Measurements from ENCODE around the gene PPP1R14C.

The PPP1R14C gene

DNA sequence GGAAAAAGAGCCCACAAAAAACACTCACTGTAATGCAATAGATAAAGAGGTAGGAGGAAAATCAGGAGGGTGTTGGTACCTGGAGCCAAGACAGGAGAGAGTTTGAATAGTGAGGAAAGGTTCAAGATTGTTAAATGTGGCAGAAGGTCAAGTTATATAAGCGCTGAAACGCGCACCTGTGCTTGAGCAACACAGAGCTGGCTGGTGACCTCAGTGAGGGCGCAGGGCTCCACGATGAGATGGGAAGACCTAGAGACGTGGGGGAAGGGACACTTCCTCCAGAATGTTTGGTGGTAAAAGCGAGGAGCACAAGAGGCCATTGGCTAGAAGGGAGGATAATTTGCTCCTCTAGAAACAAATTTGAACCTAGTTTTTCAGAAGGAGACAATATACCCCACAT, 4.2 kb upstream of the PPP1R14C start:
- no peak overlapping the region for H3K4me3 ChIP-seq (replicated peaks; ENCODE audit: low read depth, low read length)
- DNase-seq (ENCODE audit: extremely low read depth, insufficient read length): no peak
- TF ChIP-seq, protein P1, sequence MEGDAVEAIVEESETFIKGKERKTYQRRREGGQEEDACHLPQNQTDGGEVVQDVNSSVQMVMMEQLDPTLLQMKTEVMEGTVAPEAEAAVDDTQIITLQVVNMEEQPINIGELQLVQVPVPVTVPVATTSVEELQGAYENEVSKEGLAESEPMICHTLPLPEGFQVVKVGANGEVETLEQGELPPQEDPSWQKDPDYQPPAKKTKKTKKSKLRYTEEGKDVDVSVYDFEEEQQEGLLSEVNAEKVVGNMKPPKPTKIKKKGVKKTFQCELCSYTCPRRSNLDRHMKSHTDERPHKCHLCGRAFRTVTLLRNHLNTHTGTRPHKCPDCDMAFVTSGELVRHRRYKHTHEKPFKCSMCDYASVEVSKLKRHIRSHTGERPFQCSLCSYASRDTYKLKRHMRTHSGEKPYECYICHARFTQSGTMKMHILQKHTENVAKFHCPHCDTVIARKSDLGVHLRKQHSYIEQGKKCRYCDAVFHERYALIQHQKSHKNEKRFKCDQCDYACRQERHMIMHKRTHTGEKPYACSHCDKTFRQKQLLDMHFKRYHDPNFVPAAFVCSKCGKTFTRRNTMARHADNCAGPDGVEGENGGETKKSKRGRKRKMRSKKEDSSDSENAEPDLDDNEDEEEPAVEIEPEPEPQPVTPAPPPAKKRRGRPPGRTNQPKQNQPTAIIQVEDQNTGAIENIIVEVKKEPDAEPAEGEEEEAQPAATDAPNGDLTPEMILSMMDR (IDR thresholded peaks at IDR 0.05; ENCODE audit: insufficient read depth, low read length, poor library complexity, severe bottlenecking): no peak
- H3K27me3 ChIP-seq (replicated peaks; ENCODE audit: control insufficient read depth, insufficient read depth, low read length): no peaks in the 10 kb centered on the region; the same call in 1 of the 2 replicates
- no peaks in the 10 kb centered on the region for H3K36me3 ChIP-seq (ENCODE audit: control insufficient read depth, insufficient read depth, low read length)

DNA sequence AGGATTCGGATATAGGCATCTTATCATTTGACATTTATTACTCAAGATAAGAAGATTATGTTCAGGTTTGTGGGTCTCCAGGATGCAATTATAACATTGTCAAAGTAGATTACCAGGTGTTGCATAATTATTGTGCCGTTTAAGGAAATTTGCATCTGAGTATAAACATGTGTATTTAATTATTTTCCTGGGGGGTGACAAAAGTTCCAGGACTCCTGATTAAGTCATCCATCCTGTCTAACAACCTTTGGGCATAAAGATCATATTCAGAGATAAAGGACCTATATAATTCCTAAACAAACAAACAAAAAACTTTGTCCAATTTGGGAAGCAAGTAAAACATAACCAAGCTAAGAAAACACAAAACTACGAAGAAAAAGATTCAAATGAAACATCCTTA, 3.3 kb upstream of the PPP1R14C start:
- TF ChIP-seq, protein P1 (IDR thresholded peaks at IDR 0.05; ENCODE audit: insufficient read depth, low read length, poor library complexity, severe bottlenecking): no peak
- H3K36me3 ChIP-seq (ENCODE audit: control insufficient read depth, insufficient read depth, low read length): no peaks in the 10 kb centered on the region
- H3K4me3 ChIP-seq (replicated peaks; ENCODE audit: low read depth, low read length): no peak overlapping the region
- peaks cover 4% of the 10 kb centered on the region; the same call in 1 of the 2 replicates for H3K27me3 ChIP-seq (replicated peaks; ENCODE audit: control insufficient read depth, insufficient read depth, low read length)
- DNase-seq (ENCODE audit: extremely low read depth, insufficient read length): no peak

DNA sequence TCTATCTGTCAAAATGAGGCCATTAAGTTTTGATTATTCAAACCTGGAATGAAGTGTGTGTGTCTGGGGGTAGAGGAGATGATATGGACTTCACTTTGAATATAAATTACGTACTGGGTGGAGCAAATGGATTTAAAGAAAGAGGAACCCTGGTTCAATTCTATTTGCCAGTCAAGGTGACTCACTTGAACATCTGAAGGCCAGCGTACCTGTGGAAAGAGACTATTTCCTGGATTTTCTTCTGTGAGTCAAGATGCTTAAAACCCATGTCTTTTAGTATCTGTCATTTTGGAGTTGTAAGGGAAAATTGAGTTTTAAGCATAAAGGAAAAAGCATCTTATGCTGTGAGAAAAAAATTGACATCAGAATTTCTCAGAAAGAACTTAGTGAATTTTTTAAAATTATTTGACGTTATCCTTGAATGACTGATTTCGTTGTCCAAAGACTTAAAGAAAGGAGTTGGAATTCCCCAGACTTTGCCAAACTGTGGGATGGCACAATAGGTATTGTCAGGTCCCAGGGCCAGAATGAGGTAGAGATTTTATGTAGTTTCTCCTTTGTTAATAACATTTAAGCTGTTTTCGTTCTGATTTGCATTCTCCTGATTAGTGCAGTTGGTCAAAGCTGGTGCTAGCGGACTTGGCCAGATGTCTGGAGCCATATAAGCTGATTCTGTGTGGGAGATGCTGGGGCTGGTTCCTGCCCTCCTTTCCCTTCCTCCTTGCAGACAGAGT, 2.4 kb upstream of the PPP1R14C start:
- Histone ChIP-seq H3K36me3 (ENCODE audit: control insufficient read depth, insufficient read depth, low read length) (no peaks in the 10 kb centered on the region), H3K4me3 (replicated peaks; ENCODE audit: low read depth, low read length) (no peak overlapping the region), H3K27me3 (replicated peaks; ENCODE audit: control insufficient read depth, insufficient read depth, low read length) (peaks cover 4% of the 10 kb centered on the region; the same call in 1 of the 2 replicates)
- TF ChIP-seq, protein P1 (IDR thresholded peaks at IDR 0.05; ENCODE audit: insufficient read depth, low read length, poor library complexity, severe bottlenecking): no peak
- DNase-seq (ENCODE audit: extremely low read depth, insufficient read length): no peak

DNA sequence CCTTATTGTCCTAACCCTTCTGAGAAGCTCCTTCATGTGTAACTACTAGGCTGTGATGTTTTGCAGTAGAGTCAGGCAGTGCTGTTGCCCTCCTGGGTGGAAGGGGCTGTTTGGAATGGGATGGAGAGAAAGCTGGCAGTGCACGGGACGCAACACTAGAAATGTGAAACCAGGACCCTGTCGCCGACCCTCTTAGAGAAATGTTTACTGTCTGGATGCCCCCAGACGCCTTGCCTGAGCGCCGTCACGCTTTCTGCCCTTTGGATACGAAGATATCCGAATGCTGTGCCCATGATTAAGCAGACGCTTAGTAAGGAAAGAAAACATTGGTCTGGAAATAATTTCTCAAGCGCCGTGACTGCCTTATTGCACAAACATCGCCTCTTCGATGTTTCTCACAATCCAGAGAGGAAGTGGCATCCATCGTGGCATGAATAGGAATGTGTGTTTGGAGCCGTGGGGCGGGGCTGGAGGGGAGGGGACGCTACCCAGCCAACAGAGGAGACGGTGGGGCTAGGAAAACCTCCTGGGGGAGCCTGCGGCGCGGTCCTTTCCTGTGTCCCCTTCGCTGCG, 661 bp upstream of the PPP1R14C start:
- H3K36me3 ChIP-seq (ENCODE audit: control insufficient read depth, insufficient read depth, low read length): no peaks in the 10 kb centered on the region
- DNase-seq (ENCODE audit: extremely low read depth, insufficient read length): no peak
- TF ChIP-seq, protein P1 (IDR thresholded peaks at IDR 0.05; ENCODE audit: insufficient read depth, low read length, poor library complexity, severe bottlenecking): no peak
- peaks cover 4% of the 10 kb centered on the region; the same call in 1 of the 2 replicates for H3K27me3 ChIP-seq (replicated peaks; ENCODE audit: control insufficient read depth, insufficient read depth, low read length)
- H3K4me3 ChIP-seq (replicated peaks; ENCODE audit: low read depth, low read length): no peak overlapping the region

DNA sequence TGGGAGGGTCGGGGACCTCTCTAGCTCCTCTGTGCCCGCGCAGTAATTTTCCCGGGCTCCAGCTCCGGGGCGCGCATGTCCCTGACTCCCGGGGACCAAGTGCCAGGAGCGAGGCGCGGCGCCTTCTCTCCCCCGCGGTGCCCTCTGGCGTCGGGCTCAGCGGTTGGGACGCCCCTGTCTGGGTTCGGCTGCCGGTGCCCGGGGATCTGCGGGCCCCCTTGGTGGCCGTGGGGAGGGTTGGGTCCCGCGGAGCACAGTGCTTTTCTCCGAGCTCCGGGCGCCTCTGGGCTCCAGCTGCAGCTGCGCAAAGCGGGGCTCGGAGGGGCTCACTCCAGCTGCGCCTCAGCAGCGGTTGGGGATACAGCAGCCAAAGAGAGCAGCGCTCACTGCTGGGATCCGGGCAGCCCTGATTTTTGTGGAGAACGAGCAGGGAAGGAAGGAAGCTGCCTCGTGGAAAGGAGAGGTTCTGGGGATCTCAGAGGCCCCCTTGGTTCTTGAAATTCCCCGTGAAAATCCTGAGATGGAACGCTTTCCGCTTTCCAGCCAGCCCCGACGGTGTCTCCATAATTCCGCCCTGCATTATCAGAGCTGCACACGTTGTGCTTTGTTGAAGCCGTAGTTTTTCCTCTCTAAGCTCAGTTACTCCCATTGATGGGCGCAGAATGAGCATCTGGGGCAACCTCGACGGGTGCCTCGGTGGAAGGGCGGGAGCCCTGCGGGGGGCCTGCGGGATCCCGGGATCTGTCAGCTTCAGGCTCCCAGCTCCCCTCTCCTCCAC, 861 bp downstream of the PPP1R14C start:
- TF ChIP-seq, protein P1 (IDR thresholded peaks at IDR 0.05; ENCODE audit: insufficient read depth, low read length, poor library complexity, severe bottlenecking): no peak
- Histone ChIP-seq H3K27me3 (replicated peaks; ENCODE audit: control insufficient read depth, insufficient read depth, low read length) (peaks cover 4% of the 10 kb centered on the region; the same call in 1 of the 2 replicates), H3K36me3 (ENCODE audit: control insufficient read depth, insufficient read depth, low read length) (no peaks in the 10 kb centered on the region), H3K4me3 (replicated peaks; ENCODE audit: low read depth, low read length) (no peak overlapping the region; the same call in 1 of the 2 replicates)
- no peak for DNase-seq (ENCODE audit: extremely low read depth, insufficient read length)
